ENCODE results near the gene SCN2B.

SCN2B gene

GRCh38 chr11:118166641-118167040, 9.8 kb downstream of the SCN2B start:
- Histone ChIP-seq H3K9ac (ENCODE audit: low read length) (no peak overlapping the region), H3F3A (ENCODE audit: insufficient read depth, low read length) (no peaks in the 10 kb centered on the region), H3K4me1 (ENCODE audit: low read length) (no peaks in the 10 kb centered on the region), H3K4me2 (ENCODE audit: low read depth, low read length) (no peak overlapping the region), H2AFZ (ENCODE audit: low read length) (no peak overlapping the region), H4K20me1 (ENCODE audit: insufficient read depth, low read length) (no peaks in the 10 kb centered on the region), H3K9me2 (replicated peaks; ENCODE audit: insufficient read depth, low read length) (no peaks in the 10 kb centered on the region), H3K79me2 (ENCODE audit: low read length) (no peaks in the 10 kb centered on the region), H3K27me3 (replicated peaks; ENCODE audit: insufficient read depth, low read length) (peaks cover 94% of the 10 kb centered on the region), H3K4me3 (ENCODE audit: low read length) (no peak overlapping the region), H3K27ac (ENCODE audit: low read length) (no peak overlapping the region), H3K9me3 (replicated peaks; ENCODE audit: insufficient read depth, low read length) (no peaks in the 10 kb centered on the region), H3K36me3 (replicated peaks; ENCODE audit: insufficient read depth, low read length) (no peaks in the 10 kb centered on the region)
- no peak for DNase-seq
- no peak for TF ChIP-seq EZH2 (optimal IDR thresholded peaks at IDR 0.05; ENCODE audit: low read depth, low read length)
- no peak for TF ChIP-seq EZH2phosphoT487 (IDR thresholded peaks at IDR 0.05; ENCODE audit: low read length)
- no peak for TF ChIP-seq CTCF (IDR thresholded peaks at IDR 0.05; ENCODE audit: low read length)

GRCh38 chr11:118164885-118165284, 11.6 kb downstream of the SCN2B start:
- Histone ChIP-seq H3K27ac (ENCODE audit: low read length) (no peak overlapping the region), H3K27me3 (replicated peaks; ENCODE audit: insufficient read depth, low read length) (peaks cover 87% of the 10 kb centered on the region), H3K9ac (ENCODE audit: low read length) (no peak overlapping the region), H2AFZ (ENCODE audit: low read length) (no peak overlapping the region), H3K36me3 (replicated peaks; ENCODE audit: insufficient read depth, low read length) (no peaks in the 10 kb centered on the region), H3F3A (ENCODE audit: insufficient read depth, low read length) (no peaks in the 10 kb centered on the region), H3K4me1 (ENCODE audit: low read length) (no peaks in the 10 kb centered on the region), H3K79me2 (ENCODE audit: low read length) (no peaks in the 10 kb centered on the region), H4K20me1 (ENCODE audit: insufficient read depth, low read length) (no peaks in the 10 kb centered on the region), H3K9me2 (replicated peaks; ENCODE audit: insufficient read depth, low read length) (no peaks in the 10 kb centered on the region), H3K4me2 (ENCODE audit: low read depth, low read length) (no peak overlapping the region), H3K4me3 (ENCODE audit: low read length) (no peak overlapping the region), H3K9me3 (replicated peaks; ENCODE audit: insufficient read depth, low read length) (no peaks in the 10 kb centered on the region)
- no peak for TF ChIP-seq EZH2 (optimal IDR thresholded peaks at IDR 0.05; ENCODE audit: low read depth, low read length)
- no peak for TF ChIP-seq EZH2phosphoT487 (IDR thresholded peaks at IDR 0.05; ENCODE audit: low read length)
- TF ChIP-seq CTCF (IDR thresholded peaks at IDR 0.05; ENCODE audit: low read length), result no peak
- no peak for DNase-seq

GRCh38 chr11:118163494-118163893, 12.9 kb downstream of the SCN2B start:
- Histone ChIP-seq H3K36me3 (replicated peaks; ENCODE audit: insufficient read depth, low read length) (no peaks in the 10 kb centered on the region), H3K4me3 (ENCODE audit: low read length) (no peak overlapping the region), H3K9ac (ENCODE audit: low read length) (no peak overlapping the region), H3K4me1 (ENCODE audit: low read length) (no peaks in the 10 kb centered on the region), H3F3A (ENCODE audit: insufficient read depth, low read length) (no peaks in the 10 kb centered on the region), H3K79me2 (ENCODE audit: low read length) (no peaks in the 10 kb centered on the region), H2AFZ (ENCODE audit: low read length) (no peak overlapping the region), H3K4me2 (ENCODE audit: low read depth, low read length) (no peak overlapping the region), H3K27me3 (replicated peaks; ENCODE audit: insufficient read depth, low read length) (peaks cover 87% of the 10 kb centered on the region), H3K9me3 (replicated peaks; ENCODE audit: insufficient read depth, low read length) (no peaks in the 10 kb centered on the region), H3K27ac (ENCODE audit: low read length) (no peak overlapping the region), H3K9me2 (replicated peaks; ENCODE audit: insufficient read depth, low read length) (no peaks in the 10 kb centered on the region), H4K20me1 (ENCODE audit: insufficient read depth, low read length) (no peaks in the 10 kb centered on the region)
- DNase-seq, result no peak
- TF ChIP-seq EZH2 (optimal IDR thresholded peaks at IDR 0.05; ENCODE audit: low read depth, low read length) (no peak), CTCF (IDR thresholded peaks at IDR 0.05; ENCODE audit: low read length) (no peak), EZH2phosphoT487 (IDR thresholded peaks at IDR 0.05; ENCODE audit: low read length) (no peak)
